ENCODE data around the gene PRKCE. TPM values are rescaled to one million over a fixed set of nuclear protein-coding genes. Genes with fewer than 3 reads are reported as not detected.

The PRKCE gene
- total RNA-seq, 1 donor from 2014 or later: 4.6 TPM

DNA sequence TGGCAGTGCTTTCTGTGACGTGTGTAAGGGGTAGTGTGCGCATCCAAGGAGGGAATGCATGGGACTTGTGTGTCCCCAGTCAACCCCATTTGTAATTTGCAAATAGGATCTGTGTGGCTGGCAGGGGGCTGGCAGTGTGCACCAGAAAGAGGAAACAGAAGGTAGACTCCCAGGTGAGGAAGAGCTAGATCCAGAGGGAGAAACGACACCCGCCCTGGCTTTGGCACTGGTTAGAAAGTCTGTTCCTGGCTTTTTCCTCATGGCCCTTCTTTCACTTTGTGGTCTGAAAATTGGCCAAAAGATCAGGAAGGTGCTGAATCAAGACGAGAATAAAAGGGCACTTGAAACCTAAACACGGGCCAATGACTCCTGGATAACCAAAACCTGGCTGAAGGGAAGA is 33.3 kb downstream of the PRKCE start:
- H3K9me3 ChIP-seq: no peaks in the 10 kb centered on the region
- no peaks in the 10 kb centered on the region for H3K36me3 ChIP-seq
- H3K4me3 ChIP-seq: no peak overlapping the region
- no peak overlapping the region for H3K27ac ChIP-seq
- no peak for DNase-seq (ENCODE audit: low spot score in 2 of 2)
- intact Hi-C loops (cut with DNase I): no loop called here
- H3K27me3 ChIP-seq: no peaks in the 10 kb centered on the region
- H3K4me1 ChIP-seq: no peaks in the 10 kb centered on the region
- TF ChIP-seq CTCF (IDR thresholded peaks at IDR 0.05): no peak

- no peak for TF ChIP-seq CTCF (IDR thresholded peaks at IDR 0.05)
- H3K9me3 ChIP-seq: no peaks in the 10 kb centered on the region
- H3K27me3 ChIP-seq: no peaks in the 10 kb centered on the region
- intact Hi-C loops (cut with DNase I): no loop called here
- H3K27ac ChIP-seq: no peak overlapping the region
- H3K4me3 ChIP-seq: no peak overlapping the region
- DNase-seq (ENCODE audit: low spot score in 2 of 2): no peak
- H3K36me3 ChIP-seq: no peaks in the 10 kb centered on the region
- H3K4me1 ChIP-seq: no peaks in the 10 kb centered on the region
These were observed 33.8 kb downstream of the PRKCE start for GRCh38 chr2:45685260-45685659.

DNA sequence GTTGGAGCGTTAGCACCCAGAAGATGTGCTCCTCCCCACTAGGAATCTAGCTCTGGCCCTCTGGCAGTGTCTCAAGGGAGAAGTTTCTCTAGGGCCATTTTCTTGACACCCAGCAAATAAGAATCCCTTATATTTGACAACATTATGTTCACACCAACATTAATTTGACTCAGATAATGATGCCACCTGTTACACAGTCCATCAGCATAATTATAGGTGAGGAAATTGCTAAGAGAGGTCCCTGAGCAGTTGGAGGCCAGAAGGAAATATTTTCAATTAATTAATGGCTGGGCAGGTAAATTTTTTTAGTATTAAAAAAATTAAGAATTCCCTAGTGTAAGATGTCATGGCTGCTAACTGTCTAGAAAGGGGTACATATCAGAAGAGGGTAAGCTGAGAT is 36.5 kb downstream of the PRKCE start:
- Histone ChIP-seq H3K9me3 (no peaks in the 10 kb centered on the region), H3K27me3 (no peaks in the 10 kb centered on the region), H3K36me3 (no peaks in the 10 kb centered on the region), H3K4me3 (no peak overlapping the region), H3K27ac (no peak overlapping the region), H3K4me1 (no peaks in the 10 kb centered on the region)
- TF ChIP-seq CTCF (IDR thresholded peaks at IDR 0.05): no peak
- DNase-seq (ENCODE audit: low spot score in 2 of 2): no peak
- intact Hi-C loops (cut with DNase I): no loop called here

GRCh38 chr2:45688479-45689298 is 37.2 kb downstream of the PRKCE start:
- no peak for DNase-seq (ENCODE audit: low spot score in 2 of 2)
- no peak for TF ChIP-seq CTCF (IDR thresholded peaks at IDR 0.05)
- H3K4me1 ChIP-seq: no peaks in the 10 kb centered on the region
- no peak overlapping the region for H3K27ac ChIP-seq
- intact Hi-C loops (cut with DNase I): no loop called here
- no peak overlapping the region for H3K4me3 ChIP-seq
- H3K27me3 ChIP-seq: no peaks in the 10 kb centered on the region
- H3K9me3 ChIP-seq: no peaks in the 10 kb centered on the region
- no peaks in the 10 kb centered on the region for H3K36me3 ChIP-seq

- no peak for TF ChIP-seq CTCF (IDR thresholded peaks at IDR 0.05)
- Histone ChIP-seq H3K36me3 (no peaks in the 10 kb centered on the region), H3K4me3 (no peak overlapping the region), H3K4me1 (no peaks in the 10 kb centered on the region), H3K27ac (no peak overlapping the region), H3K27me3 (no peaks in the 10 kb centered on the region), H3K9me3 (no peaks in the 10 kb centered on the region)
- intact Hi-C loops (cut with DNase I): no loop called here
- no peak for DNase-seq (ENCODE audit: low spot score in 2 of 2)
These were observed 38.8 kb downstream of the PRKCE start for GRCh38 chr2:45690231-45690630.

Measured in ascending aorta (tissue), 2 donors.